ENCODE results near the gene SNX10.

SNX10 gene

DNA sequence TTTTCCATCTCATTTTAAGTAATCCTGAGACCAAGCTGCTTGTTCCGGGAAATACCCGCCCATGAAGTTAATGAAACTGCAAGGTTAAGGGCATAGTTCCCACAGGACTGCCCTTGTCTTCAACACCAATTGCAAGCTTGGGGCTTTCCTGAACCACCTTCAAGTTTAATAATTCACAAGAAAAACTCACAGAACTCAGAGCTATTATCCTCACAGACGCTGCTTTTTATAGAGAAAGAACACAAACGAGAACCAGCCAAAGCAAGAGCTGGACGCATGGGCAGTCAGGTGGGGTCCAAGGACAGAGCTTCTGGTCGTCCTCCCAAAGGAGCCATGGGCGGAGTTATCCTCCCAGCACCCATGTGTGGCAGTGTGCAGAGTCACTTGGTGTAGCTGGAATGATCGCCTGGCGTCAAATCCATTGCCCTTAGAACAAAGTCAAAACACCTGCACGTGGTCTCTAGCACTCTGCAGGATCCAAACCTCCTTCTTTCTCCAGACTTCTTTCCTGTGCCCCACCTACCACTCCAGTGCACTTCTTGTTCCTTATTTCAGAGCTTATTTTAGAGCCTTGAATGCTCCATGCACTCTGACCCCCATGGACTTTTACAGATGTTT, 56.7 kb downstream of the SNX10 start:
- H3K4me3 ChIP-seq (ENCODE audit: low read length): no peak overlapping the region
- H3K18ac ChIP-seq (ENCODE audit: low read length): no peak overlapping the region
- no peak overlapping the region for H4K5ac ChIP-seq (ENCODE audit: low read length)
- no peak overlapping the region for H2BK5ac ChIP-seq (ENCODE audit: low read length)
- H2AK5ac ChIP-seq (ENCODE audit: low read length): no peak overlapping the region
- H3K56ac ChIP-seq (ENCODE audit: low read length): no peak overlapping the region
- no peak overlapping the region for H3K27ac ChIP-seq (ENCODE audit: low read depth, low read length)
- H3K23ac ChIP-seq (ENCODE audit: low read length): no peak overlapping the region
- no peak overlapping the region for H3K4ac ChIP-seq (ENCODE audit: low read depth, low read length)
- H2BK15ac ChIP-seq (replicated peaks; ENCODE audit: low read depth): no peak overlapping the region
- no peak overlapping the region for H3K4me2 ChIP-seq (ENCODE audit: low read length)
- WGBS (ENCODE audit: extremely low coverage, insufficient coverage, low lambda C conversion rate): no CpG with 5 or more reads among the region's 10 CpGs
- no peak overlapping the region for H3K9ac ChIP-seq (ENCODE audit: low read length)
- DNase-seq: no peak
- H4K8ac ChIP-seq (ENCODE audit: low read depth, low read length): no peak overlapping the region
- H3K79me1 ChIP-seq (ENCODE audit: low read length): no peaks in the 10 kb centered on the region
- no peaks in the 10 kb centered on the region for H3K36me3 ChIP-seq (ENCODE audit: control insufficient read depth, insufficient read depth, low read length)
- no peaks in the 10 kb centered on the region for H3K4me1 ChIP-seq (ENCODE audit: control insufficient read depth, low read depth, low read length)
- no peak overlapping the region for H2BK120ac ChIP-seq (ENCODE audit: low read depth, low read length)
- no peaks in the 10 kb centered on the region for H3K79me2 ChIP-seq (ENCODE audit: control insufficient read depth, insufficient read depth, low read length)
- H3K27me3 ChIP-seq (ENCODE audit: insufficient read depth, low read length, poor library complexity): no peaks in the 10 kb centered on the region

DNA sequence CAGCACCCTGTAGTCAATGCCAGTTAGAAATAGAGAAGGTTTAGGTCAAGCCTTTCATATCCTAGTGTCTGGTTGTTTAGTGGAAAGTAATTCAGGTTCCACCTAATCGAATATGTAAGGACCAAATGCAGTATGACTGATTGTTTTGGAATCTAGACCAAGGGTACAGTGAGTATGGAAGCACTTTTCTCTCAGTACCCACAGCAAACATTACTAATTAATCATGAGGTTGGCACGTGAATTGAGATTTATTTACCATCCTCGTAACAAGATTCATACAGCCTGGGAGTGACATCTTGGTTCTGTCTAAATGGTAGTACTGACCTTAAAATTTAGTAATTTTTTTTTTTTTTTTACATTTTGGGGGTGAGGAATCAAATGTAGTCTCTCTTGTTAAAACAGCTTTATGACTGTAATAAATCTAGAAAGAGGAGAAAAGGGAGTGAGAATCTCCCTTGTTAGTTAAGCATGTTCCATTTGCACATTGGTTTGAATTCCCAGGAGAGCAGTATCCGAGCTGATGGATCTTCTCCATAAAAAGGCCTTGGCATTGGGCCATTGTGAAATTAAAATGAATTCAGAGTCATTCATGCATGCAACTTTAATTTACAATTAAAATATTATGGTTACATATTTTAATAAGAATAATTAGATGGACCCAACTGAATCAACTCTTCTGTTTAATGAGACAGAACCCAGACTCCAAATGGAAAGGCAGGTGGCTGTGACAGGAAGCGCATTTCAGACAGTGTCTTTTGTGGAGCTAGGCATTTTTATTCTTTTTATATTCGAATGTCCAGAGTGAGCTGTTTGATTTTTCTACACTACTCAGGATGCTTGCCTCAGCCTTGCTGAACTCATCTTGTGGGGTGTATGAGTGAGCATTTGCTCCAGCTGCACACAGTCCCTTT, 57.6 kb downstream of the SNX10 start:
- Histone ChIP-seq H3K4ac (ENCODE audit: low read depth, low read length) (no peak overlapping the region), H3K27me3 (ENCODE audit: insufficient read depth, low read length, poor library complexity) (no peaks in the 10 kb centered on the region), H3K36me3 (ENCODE audit: control insufficient read depth, insufficient read depth, low read length) (no peaks in the 10 kb centered on the region), H4K8ac (ENCODE audit: low read depth, low read length) (no peak overlapping the region), H3K56ac (ENCODE audit: low read length) (no peak overlapping the region), H3K4me1 (ENCODE audit: control insufficient read depth, low read depth, low read length) (no peaks in the 10 kb centered on the region), H3K79me2 (ENCODE audit: control insufficient read depth, insufficient read depth, low read length) (no peaks in the 10 kb centered on the region), H2BK15ac (replicated peaks; ENCODE audit: low read depth) (no peak overlapping the region), H3K9ac (ENCODE audit: low read length) (no peak overlapping the region), H3K27ac (ENCODE audit: low read depth, low read length) (no peak overlapping the region), H3K23ac (ENCODE audit: low read length) (no peak overlapping the region), H3K4me2 (ENCODE audit: low read length) (no peak overlapping the region), H2AK5ac (ENCODE audit: low read length) (no peak overlapping the region), H4K5ac (ENCODE audit: low read length) (no peak overlapping the region), H3K4me3 (ENCODE audit: low read length) (no peak overlapping the region), H2BK5ac (ENCODE audit: low read length) (no peak overlapping the region), H3K79me1 (ENCODE audit: low read length) (no peaks in the 10 kb centered on the region), H2BK120ac (ENCODE audit: low read depth, low read length) (no peak overlapping the region), H3K18ac (ENCODE audit: low read length) (no peak overlapping the region)
- WGBS (ENCODE audit: extremely low coverage, insufficient coverage, low lambda C conversion rate): no CpG with 5 or more reads among the region's 6 CpGs
- DNase-seq: no peak

DNA sequence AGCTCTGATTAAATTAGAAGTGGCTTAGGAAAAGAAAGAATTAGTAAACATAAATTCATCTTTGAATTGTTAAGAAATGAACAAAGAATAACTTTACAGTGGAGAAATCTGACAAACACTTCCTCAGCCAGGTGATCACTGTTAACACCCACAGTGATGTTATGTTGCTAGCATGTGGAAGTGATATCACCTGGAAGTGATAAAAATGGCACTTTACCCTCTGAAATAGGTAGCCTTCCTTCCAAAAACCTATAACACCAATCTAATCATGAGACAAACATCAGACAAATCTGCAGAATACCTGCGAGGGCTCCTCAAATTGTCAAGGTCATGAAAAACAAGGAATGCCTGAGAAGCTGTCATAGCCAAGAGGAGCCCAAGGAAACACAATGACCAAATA, 59.5 kb downstream of the SNX10 start:
- H3K27me3 ChIP-seq (ENCODE audit: insufficient read depth, low read length, poor library complexity): no peaks in the 10 kb centered on the region
- no peak overlapping the region for H3K27ac ChIP-seq (ENCODE audit: low read depth, low read length)
- H3K18ac ChIP-seq (ENCODE audit: low read length): no peak overlapping the region
- no peak overlapping the region for H3K56ac ChIP-seq (ENCODE audit: low read length)
- no peak overlapping the region for H3K4ac ChIP-seq (ENCODE audit: low read depth, low read length)
- no peaks in the 10 kb centered on the region for H3K4me1 ChIP-seq (ENCODE audit: control insufficient read depth, low read depth, low read length)
- no CpG with 5 or more reads among the region's 1 CpG for whole genome bisulfite sequencing (ENCODE audit: extremely low coverage, insufficient coverage, low lambda C conversion rate)
- H3K79me1 ChIP-seq (ENCODE audit: low read length): no peaks in the 10 kb centered on the region
- no peak overlapping the region for H2BK15ac ChIP-seq (replicated peaks; ENCODE audit: low read depth)
- H3K9ac ChIP-seq (ENCODE audit: low read length): no peak overlapping the region
- no peak overlapping the region for H3K4me2 ChIP-seq (ENCODE audit: low read length)
- no peak overlapping the region for H3K23ac ChIP-seq (ENCODE audit: low read length)
- H3K79me2 ChIP-seq (ENCODE audit: control insufficient read depth, insufficient read depth, low read length): no peaks in the 10 kb centered on the region
- no peak overlapping the region for H4K8ac ChIP-seq (ENCODE audit: low read depth, low read length)
- no peak overlapping the region for H4K5ac ChIP-seq (ENCODE audit: low read length)
- H2BK120ac ChIP-seq (ENCODE audit: low read depth, low read length): no peak overlapping the region
- no peak overlapping the region for H2BK5ac ChIP-seq (ENCODE audit: low read length)
- H3K36me3 ChIP-seq (ENCODE audit: control insufficient read depth, insufficient read depth, low read length): no peaks in the 10 kb centered on the region
- H2AK5ac ChIP-seq (ENCODE audit: low read length): no peak overlapping the region
- DNase-seq: no peak
- H3K4me3 ChIP-seq (ENCODE audit: low read length): no peak overlapping the region

DNA sequence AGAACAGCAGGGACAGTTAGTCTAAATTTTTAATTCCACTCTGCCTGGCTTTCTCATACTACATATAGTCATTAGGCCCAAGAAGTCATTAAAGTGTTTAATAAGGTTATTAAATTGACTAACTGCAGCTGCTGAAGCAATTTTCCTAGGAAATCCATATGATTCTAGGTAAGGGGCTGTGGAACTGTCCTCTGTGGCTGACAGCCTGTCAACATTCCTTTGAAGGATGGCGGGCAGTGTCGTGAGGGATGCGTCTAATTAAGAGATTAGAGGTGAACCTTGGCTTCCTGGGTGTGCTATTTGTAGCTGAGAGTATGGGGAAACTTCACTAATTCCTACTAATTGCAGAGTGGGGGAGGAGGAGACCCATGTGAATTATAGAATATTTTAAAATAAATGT, 64.6 kb downstream of the SNX10 start:
- Histone ChIP-seq H3K27ac (ENCODE audit: low read depth, low read length) (no peak overlapping the region), H4K5ac (ENCODE audit: low read length) (no peak overlapping the region), H3K4me3 (ENCODE audit: low read length) (no peak overlapping the region), H3K4ac (ENCODE audit: low read depth, low read length) (no peak overlapping the region), H4K8ac (ENCODE audit: low read depth, low read length) (no peak overlapping the region), H3K18ac (ENCODE audit: low read length) (no peak overlapping the region), H3K36me3 (ENCODE audit: control insufficient read depth, insufficient read depth, low read length) (no peaks in the 10 kb centered on the region), H2AK5ac (ENCODE audit: low read length) (no peak overlapping the region), H3K23ac (ENCODE audit: low read length) (no peak overlapping the region), H3K79me2 (ENCODE audit: control insufficient read depth, insufficient read depth, low read length) (no peaks in the 10 kb centered on the region), H3K4me1 (ENCODE audit: control insufficient read depth, low read depth, low read length) (no peaks in the 10 kb centered on the region), H3K27me3 (ENCODE audit: insufficient read depth, low read length, poor library complexity) (no peaks in the 10 kb centered on the region), H3K56ac (ENCODE audit: low read length) (no peak overlapping the region), H3K9ac (ENCODE audit: low read length) (no peak overlapping the region), H2BK120ac (ENCODE audit: low read depth, low read length) (no peak overlapping the region), H3K79me1 (ENCODE audit: low read length) (no peaks in the 10 kb centered on the region), H3K4me2 (ENCODE audit: low read length) (no peak overlapping the region), H2BK5ac (ENCODE audit: low read length) (no peak overlapping the region), H2BK15ac (replicated peaks; ENCODE audit: low read depth) (no peak overlapping the region)
- no peak for DNase-seq
- WGBS (ENCODE audit: extremely low coverage, insufficient coverage, low lambda C conversion rate): no CpG with 5 or more reads among the region's 3 CpGs

DNA sequence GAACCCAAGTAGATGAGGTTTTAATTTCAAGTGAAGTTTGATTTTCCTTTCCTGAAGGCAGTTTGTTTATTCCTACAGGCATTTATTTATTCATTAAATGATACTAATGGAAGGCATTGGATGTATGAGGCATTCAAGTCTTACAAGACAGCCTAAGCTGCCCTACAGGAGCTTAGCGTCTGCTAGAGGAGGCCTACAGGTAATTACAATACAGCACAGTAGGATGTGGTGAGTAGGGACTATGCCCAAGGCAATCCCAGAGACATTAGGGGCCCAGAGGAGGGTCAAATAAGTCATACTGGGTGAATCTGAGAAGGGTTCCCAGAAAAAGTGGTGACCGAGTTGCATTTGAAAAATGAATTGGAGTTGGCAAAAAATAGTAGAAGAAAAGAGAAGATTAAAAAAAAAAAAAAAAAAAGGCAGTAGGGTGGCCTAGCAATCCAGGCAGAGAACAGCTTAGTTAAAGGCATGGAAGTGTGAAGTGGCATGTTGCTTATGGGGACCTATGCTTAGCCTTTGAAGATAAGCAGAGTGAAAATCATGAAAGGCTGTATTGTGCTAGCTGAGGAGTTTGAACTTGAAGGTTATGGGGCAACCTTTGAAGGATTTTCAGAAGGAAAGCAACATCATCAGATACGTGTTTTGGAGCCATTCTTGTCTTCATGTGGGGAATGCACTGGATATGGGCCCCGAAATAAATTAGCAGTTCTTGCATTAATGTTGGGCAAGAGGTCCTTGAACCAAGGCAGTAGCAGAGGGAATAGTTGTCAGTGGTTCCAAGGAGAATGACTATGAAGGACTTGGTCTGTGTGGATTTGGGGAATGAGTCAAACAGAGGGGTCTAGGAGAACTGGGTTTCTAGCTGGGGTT, 65.5 kb downstream of the SNX10 start:
- H2AK5ac ChIP-seq (ENCODE audit: low read length): no peak overlapping the region
- no peak overlapping the region for H3K23ac ChIP-seq (ENCODE audit: low read length)
- H2BK5ac ChIP-seq (ENCODE audit: low read length): no peak overlapping the region
- no peak for DNase-seq
- H4K8ac ChIP-seq (ENCODE audit: low read depth, low read length): no peak overlapping the region
- no peak overlapping the region for H4K5ac ChIP-seq (ENCODE audit: low read length)
- H3K27me3 ChIP-seq (ENCODE audit: insufficient read depth, low read length, poor library complexity): no peaks in the 10 kb centered on the region
- no peak overlapping the region for H2BK120ac ChIP-seq (ENCODE audit: low read depth, low read length)
- no peak overlapping the region for H3K9ac ChIP-seq (ENCODE audit: low read length)
- H3K4me1 ChIP-seq (ENCODE audit: control insufficient read depth, low read depth, low read length): no peaks in the 10 kb centered on the region
- no peak overlapping the region for H3K4me3 ChIP-seq (ENCODE audit: low read length)
- no peak overlapping the region for H2BK15ac ChIP-seq (replicated peaks; ENCODE audit: low read depth)
- no peak overlapping the region for H3K18ac ChIP-seq (ENCODE audit: low read length)
- no peak overlapping the region for H3K4ac ChIP-seq (ENCODE audit: low read depth, low read length)
- no peak overlapping the region for H3K27ac ChIP-seq (ENCODE audit: low read depth, low read length)
- H3K56ac ChIP-seq (ENCODE audit: low read length): no peak overlapping the region
- H3K36me3 ChIP-seq (ENCODE audit: control insufficient read depth, insufficient read depth, low read length): no peaks in the 10 kb centered on the region
- no peak overlapping the region for H3K4me2 ChIP-seq (ENCODE audit: low read length)
- H3K79me1 ChIP-seq (ENCODE audit: low read length): no peaks in the 10 kb centered on the region
- no CpG with 5 or more reads among the region's 4 CpGs for WGBS (ENCODE audit: extremely low coverage, insufficient coverage, low lambda C conversion rate)
- no peaks in the 10 kb centered on the region for H3K79me2 ChIP-seq (ENCODE audit: control insufficient read depth, insufficient read depth, low read length)
